ENCODE results near the gene ZNF8.
"Not testable (repeated sequence)": the region's sequence is repeated elsewhere in the genome, so short reads cannot be mapped to it uniquely, and the experiment has no call there.

Gene ZNF8

DNA sequence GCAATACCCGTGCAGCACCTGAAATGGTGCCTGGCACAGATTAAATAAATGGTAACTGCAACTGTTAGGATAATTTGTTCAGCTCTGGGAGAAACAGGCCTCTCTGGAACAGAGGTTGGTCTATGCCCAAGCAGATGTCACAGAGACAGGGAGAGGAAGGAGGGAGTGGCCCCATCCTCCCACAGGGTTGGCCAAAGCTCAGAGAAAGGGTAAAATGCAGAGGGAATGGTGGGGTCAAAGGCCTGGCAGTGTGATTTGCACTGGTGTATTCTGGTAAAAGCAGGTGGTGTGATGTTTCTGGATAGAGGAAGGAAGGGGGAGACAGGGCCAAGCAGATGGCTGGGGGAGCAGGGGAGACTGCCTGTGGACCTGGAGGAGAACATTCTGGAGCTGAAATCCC lies 57.5 kb downstream of the ZNF8 start:
- no peak for DNase-seq (ENCODE audit: low read depth in 2 of 2)

DNA sequence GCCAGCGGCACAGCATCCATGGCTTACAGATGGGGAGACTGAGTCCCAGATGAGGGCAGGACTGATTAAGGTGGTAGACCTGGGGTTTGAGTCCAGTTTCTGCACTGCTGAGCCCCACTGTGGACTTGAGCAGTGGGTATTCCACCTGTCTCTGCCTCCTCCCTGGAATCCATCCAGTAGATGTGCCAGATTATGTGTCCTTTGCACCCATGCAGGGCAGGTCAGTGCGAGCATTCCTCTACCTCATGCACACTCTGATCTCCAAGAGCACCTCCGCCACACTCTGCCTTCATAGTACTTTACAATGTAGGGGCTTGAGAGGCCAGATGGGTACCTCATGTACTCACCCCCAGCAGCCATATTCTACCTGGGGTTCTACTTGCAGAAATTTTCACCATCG lies 58.1 kb downstream of the ZNF8 start:
- no peak for DNase-seq (ENCODE audit: low read depth in 2 of 2)

DNA sequence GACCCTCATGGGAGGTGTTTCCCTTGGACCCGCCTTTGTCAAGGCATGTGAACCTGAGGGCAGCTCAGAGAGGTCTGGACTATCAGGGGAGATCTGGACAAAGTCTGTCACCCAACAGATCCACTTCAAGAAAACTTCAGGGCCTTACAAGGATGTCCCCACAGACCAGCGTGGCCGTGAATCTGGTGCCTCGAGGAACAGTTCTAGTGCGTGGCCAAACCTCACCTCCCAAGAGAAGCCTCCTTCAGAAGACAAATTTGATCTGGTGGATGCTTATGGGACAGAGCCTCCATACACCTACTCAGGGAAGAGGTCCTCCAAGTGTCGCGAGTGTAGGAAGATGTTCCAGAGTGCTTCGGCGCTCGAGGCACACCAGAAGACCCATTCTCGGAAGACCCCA lies 59.6 kb downstream of the ZNF8 start:
- no peak for DNase-seq (ENCODE audit: low read depth in 2 of 2)

DNA sequence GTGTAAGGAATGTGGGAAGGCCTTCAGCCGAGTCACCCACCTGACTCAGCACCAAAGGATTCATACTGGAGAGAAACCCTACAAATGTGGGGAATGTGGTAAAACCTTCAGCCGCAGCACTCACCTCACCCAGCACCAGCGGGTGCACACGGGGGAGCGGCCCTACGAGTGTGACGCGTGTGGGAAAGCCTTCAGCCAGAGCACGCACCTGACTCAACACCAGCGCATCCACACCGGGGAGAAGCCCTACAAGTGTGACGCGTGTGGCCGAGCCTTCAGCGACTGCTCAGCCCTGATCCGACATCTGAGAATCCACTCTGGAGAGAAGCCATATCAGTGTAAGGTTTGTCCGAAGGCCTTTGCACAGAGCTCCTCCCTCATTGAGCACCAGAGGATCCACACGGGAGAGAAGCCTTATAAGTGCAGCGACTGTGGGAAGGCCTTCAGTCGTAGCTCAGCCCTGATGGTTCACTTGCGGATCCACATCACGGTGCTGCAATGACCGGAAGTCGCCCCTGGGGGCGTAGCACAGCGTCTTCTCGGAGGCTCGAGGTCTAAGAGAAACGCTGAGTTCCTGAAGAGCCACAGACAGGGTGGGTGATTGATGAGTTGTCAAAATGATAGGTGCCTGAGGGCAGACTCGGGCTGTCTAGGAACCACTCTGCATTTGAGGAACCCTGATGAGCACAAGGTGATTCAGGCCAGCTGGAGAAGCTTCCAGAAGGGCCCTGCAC lies 60.2 kb downstream of the ZNF8 start:
- DNase-seq (ENCODE audit: low read depth in 2 of 2): no peak

DNA sequence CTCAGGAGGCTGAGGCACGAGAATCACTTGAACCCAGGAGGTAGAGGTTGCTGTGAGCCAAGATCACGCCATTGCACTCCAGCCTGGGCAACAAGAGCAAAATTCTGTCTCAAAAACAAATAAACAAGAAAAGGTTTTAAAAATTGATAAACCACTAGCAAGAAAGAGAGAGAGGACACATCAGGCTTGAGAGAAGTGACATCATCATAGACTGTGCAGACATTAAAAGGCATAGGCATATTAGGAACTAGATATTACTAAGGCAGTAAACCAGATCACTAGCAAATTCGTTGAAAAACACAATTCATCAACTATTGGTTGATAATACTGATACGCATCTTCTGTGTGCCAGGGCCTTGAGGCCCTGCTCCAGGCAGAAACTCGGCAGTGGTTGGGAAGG lies 66.8 kb downstream of the ZNF8 start:
- DNase-seq (ENCODE audit: low read depth in 2 of 2): no peak

DNA sequence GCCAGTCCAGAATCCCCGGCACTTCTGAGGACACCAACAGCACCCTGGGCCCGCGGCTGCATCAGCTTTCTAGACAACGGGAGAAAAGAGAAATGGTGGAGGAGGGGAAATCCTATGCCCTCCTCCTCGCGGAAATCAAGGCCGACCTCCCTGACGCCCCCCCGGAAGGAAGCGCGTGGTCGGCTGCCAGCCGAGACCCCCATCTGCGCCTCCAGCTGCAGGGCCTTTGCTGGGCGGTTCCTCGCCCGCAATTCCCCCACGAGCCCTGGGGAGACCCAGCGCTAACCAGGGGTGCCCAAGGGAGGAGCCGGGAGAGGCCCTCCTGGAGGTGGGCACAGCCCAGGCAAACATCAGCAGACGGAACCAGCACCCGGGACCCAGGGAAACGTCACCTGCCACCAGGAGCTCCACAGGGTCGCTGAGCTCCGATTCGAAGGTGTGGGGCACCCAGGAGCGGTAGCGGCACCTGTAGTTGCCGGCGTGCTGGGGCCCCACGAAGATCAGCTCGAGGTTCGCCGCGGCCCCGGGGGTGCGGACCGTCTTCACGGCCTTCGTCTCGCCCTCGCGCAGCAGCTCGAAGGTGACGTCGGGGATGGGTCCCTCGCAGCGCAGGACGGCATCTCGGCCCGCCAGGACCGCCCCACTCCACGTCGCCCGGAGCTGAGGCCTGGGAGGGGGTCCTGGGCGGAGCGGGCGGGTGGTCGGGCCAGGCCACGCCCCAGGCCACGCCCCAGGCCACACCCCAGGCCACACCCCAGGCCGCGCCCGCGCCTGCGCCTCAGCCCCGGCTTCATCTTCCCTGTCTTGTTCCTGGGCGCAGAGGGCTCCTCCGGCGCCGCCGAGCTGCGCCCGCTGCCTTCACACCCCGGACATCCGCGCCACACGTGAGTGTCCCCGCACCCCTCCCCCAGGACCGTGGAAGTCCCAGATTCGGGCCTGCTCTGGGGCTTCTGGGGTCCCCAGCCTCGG lies 68.5 kb downstream of the ZNF8 start:
- peak; percentile 44 to 53 for DNase-seq (ENCODE audit: low read depth in 2 of 2)

DNA sequence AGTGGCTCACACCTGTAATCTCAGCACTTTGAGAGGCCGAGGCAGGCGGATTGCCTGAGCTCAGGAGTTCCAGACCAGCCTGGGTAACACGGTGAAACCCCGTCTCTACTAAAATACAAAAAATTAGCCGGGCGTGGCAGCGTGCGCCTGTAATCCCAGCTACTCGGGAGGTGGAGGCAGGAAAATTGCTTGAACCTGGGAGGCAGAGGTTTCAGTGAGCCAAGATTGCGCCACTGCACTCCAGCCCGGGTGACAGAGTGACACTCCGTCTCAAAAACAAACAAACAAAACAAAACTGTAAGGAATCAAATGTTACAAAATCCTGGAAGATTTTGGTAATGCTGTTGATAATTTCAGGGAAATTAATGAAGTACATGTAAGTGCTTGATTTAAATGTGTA lies 69.3 kb downstream of the ZNF8 start:
- not testable (repeated sequence) for DNase-seq (ENCODE audit: low read depth in 2 of 2)

DNA sequence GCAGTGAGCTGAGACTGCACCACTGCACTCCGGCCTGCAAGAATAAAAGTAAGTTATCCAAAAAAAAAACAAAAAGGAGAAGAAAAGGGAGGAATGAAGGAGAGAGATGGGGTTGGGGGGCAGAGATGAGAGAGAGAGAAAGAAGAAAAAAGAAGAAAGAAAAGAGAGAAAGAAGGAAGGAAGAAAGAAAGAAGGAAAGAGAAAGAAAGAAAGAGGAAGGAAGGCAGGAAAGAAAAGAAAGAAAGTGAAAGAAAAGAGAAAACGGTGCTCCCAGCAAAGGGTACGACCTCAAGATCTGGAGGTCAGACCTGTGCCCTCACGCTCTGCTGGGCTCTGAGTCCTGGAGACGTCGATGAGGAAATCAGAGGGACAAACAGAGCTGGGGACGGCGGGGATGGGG lies 70.8 kb downstream of the ZNF8 start:
- no peak for DNase-seq (ENCODE audit: low read depth in 2 of 2)

DNA sequence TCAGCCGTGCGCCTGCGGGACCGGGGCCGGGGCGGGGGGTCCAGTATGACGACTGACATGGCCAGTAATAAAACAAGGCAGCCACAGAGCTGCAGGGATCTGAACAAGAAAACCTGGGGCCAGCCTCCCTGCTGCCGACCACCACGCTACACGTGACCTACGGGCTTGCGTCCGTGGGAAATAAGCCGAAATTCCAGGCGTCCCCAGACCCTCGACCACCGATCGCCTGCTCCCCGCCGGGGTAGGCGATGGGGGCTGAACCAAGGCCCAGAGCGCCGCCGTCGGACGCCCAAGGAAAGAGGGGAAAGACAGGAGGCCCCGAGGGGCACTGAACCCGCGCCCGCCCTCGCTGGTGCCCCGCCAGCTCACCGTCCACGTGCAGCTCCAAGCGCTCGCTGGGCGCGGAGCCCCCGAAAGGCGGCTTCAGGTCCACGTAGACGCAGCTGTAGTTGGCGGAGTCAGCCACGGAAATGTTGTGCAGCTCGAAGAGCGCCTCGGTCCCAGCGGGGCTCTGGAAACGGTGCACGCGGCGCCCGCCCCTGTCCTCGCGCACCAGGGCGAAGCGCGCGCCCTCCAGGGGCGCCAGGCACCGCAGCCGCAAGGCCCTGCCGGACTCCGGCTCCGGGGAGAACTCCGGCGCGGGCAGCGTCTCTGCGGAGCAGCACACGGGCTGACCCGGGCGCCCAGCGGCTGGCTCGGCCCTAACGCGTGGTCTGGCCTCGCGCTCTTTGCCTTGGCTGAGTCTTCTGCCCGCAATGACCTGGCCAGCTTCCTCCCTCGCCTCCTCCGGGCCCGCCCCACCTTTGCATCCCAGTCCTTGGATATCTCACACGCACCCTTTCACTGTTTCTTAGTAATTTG lies 71.5 kb downstream of the ZNF8 start:
- no peak for DNase-seq (ENCODE audit: low read depth in 2 of 2)

DNA sequence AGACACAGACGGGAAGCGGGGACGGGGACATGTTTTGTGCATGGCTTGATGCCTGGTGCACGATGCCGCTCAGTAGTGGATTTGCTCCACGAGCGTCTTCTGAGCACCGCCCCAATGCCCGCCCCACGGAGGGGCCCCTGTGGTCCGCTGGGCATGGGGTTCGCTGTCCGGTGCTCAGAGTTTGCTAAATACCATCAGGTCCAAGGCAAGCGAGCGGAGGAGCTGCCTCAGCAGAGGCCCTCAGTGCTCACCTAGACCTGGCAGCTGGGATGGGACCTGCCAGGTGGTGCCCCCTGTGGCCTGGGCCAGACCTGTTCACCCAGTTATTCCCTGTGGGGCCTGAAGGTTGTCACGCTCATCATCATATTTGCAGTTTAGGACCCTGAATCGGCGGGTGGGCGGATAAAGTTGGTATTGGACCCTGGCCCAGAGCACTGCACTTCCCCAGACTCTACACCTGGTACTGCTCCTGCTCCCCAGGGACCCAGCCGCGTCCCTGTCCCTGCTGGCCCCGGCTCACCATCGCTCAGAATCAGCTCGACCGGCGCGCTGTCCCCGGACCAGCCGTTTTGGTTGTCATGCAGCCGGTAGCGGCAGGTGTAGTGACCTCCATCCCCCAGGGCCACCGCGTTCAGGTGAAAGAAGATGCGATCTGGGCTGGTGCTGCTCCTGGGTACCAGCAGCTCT lies 72.3 kb downstream of the ZNF8 start:
- DNase-seq (ENCODE audit: low read depth in 2 of 2): no peak

DNA sequence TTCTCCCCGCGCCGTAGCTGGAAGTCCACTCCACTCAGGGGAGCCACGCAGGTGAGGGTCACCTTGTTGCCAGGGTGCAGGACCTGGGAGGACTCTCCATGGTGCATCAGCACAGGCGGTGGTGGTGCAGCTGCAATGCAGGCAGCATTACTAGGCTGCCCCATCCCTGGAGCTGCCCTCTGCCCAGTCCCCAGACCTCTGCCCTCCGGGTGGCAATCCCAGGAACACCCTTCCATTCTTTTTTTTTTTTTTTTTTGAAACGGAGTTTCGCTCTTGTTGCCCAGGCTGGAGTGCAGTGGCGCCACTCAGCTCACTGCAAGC lies 72.8 kb downstream of the ZNF8 start:
- DNase-seq (ENCODE audit: low read depth in 2 of 2): no peak

DNA sequence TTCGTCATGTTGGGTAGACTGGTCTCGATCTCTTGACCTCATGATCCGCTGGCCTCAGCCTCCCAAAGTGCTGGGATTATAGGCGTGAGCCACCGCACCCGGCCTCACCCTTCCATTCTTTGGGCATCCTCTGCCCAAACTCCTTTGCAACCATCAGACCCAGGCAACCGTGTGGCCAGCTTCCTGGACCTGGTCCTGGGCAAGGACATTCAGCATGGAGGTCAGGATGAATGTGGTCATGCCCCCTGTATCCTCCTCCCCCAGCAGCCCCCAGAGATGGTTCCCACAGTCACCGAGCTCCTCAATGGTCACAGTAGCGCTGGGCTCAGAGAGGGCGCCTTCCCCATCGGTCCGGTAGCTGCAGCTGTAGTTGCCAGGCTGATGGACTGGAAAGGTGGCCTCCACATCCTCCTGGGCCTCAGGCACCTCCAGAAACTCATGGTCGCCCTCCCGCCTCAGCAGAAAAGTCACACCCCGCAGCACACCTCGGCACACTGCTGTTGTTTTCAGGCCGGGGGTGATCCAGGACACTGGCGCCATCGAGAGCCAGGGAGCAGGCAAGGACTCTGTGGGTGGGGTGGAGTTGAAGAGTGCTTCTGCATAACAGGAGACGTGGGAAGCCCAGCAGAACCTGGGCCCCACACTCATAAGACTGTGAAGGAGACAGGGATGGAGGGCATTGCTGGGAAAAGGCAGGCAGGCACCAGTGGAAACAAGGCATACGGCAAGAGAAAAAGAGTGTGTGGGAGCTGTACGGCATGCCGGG lies 73.4 kb downstream of the ZNF8 start:
- no peak for DNase-seq (ENCODE audit: low read depth in 2 of 2)
